Fibroblast of skin of left quadriceps (primary cell): ENCODE results near the gene MTCH1.

ENCODE experiments used
- DNase-seq, 2 experiments: peaks; one replicate each; pipeline ENCODE4 v3.0.0-alpha.2; 2013; ENCODE audit warnings: low read depth in 2 of 2

The MTCH1 gene

GRCh38 chr6:36970892-36971842 lies 14.8 kb downstream of the MTCH1 start:
- DNase-seq = no peak

- no peak for DNase-seq
These were observed 15.8 kb downstream of the MTCH1 start for GRCh38 chr6:36969988-36970891.

GRCh38 chr6:36969240-36969691 lies 16.7 kb downstream of the MTCH1 start:
- no peak for DNase-seq

- no peak for DNase-seq
These were observed 17.6 kb downstream of the MTCH1 start for GRCh38 chr6:36968266-36968977.

- DNase-seq = no peak
These were observed 18.2 kb downstream of the MTCH1 start for GRCh38 chr6:36967757-36968156.

- DNase-seq = no peak
These were observed 18.7 kb downstream of the MTCH1 start for GRCh38 chr6:36967301-36967700.

GRCh38 chr6:36964908-36965307 lies 21.1 kb downstream of the MTCH1 start:
- DNase-seq = no peak

GRCh38 chr6:36964349-36964748 lies 21.6 kb downstream of the MTCH1 start:
- no peak for DNase-seq

GRCh38 chr6:36963451-36964290 lies 22.3 kb downstream of the MTCH1 start:
- DNase-seq = no peak

GRCh38 chr6:36962874-36963273 lies 23.1 kb downstream of the MTCH1 start:
- DNase-seq = no peak

GRCh38 chr6:36961441-36962435 lies 24.3 kb downstream of the MTCH1 start:
- DNase-seq = no peak

- no peak for DNase-seq
These were observed 26.3 kb downstream of the MTCH1 start for GRCh38 chr6:36959555-36960250.

GRCh38 chr6:36958775-36959554 lies 27.0 kb downstream of the MTCH1 start:
- no peak for DNase-seq

- DNase-seq = no peak
These were observed 28.2 kb downstream of the MTCH1 start for GRCh38 chr6:36957773-36958271.

- DNase-seq = no peak
These were observed 29.6 kb downstream of the MTCH1 start for GRCh38 chr6:36956446-36956820.

GRCh38 chr6:36955671-36956445 lies 30.1 kb downstream of the MTCH1 start:
- DNase-seq = no peak

GRCh38 chr6:36955136-36955535 lies 30.9 kb downstream of the MTCH1 start:
- no peak for DNase-seq
